Measurements from ENCODE around the gene SETD3.

SETD3 gene

GRCh38 chr14:99422228-99423010, 58.2 kb downstream of the SETD3 start:
- TF ChIP-seq GATA3 (IDR thresholded peaks at IDR 0.05; ENCODE audit: low read depth, low read length) (no peak), GATA2 (IDR thresholded peaks at IDR 0.05; ENCODE audit: low read depth, low read length) (no peak)

GRCh38 chr14:99420711-99421110, 59.9 kb downstream of the SETD3 start:
- TF ChIP-seq GATA3 (IDR thresholded peaks at IDR 0.05; ENCODE audit: low read depth, low read length) (no peak), GATA2 (IDR thresholded peaks at IDR 0.05; ENCODE audit: low read depth, low read length) (no peak)

- TF ChIP-seq GATA3 (IDR thresholded peaks at IDR 0.05; ENCODE audit: low read depth, low read length) (no peak), GATA2 (IDR thresholded peaks at IDR 0.05; ENCODE audit: low read depth, low read length) (peak; percentile 42; the same call in 1 of the 2 replicates)
Observed at GRCh38 chr14:99419905-99420304, 60.8 kb downstream of the SETD3 start.

- TF ChIP-seq GATA3 (IDR thresholded peaks at IDR 0.05; ENCODE audit: low read depth, low read length), result no peak
- TF ChIP-seq GATA2 (IDR thresholded peaks at IDR 0.05; ENCODE audit: low read depth, low read length), result no peak
Observed at GRCh38 chr14:99418242-99418641, 62.4 kb downstream of the SETD3 start.

GRCh38 chr14:99416909-99417308, 63.8 kb downstream of the SETD3 start:
- TF ChIP-seq GATA2 (IDR thresholded peaks at IDR 0.05; ENCODE audit: low read depth, low read length) (no peak), GATA3 (IDR thresholded peaks at IDR 0.05; ENCODE audit: low read depth, low read length) (no peak)

- TF ChIP-seq GATA3 (IDR thresholded peaks at IDR 0.05; ENCODE audit: low read depth, low read length), result no peak
- TF ChIP-seq GATA2 (IDR thresholded peaks at IDR 0.05; ENCODE audit: low read depth, low read length), result no peak
Observed at GRCh38 chr14:99415496-99416281, 65.0 kb downstream of the SETD3 start.

GRCh38 chr14:99413911-99414310, 66.7 kb downstream of the SETD3 start:
- TF ChIP-seq GATA3 (IDR thresholded peaks at IDR 0.05; ENCODE audit: low read depth, low read length) (no peak), GATA2 (IDR thresholded peaks at IDR 0.05; ENCODE audit: low read depth, low read length) (no peak)

GRCh38 chr14:99413172-99413571, 67.5 kb downstream of the SETD3 start:
- TF ChIP-seq GATA3 (IDR thresholded peaks at IDR 0.05; ENCODE audit: low read depth, low read length) (no peak), GATA2 (IDR thresholded peaks at IDR 0.05; ENCODE audit: low read depth, low read length) (no peak)

- TF ChIP-seq GATA2 (IDR thresholded peaks at IDR 0.05; ENCODE audit: low read depth, low read length), result no peak
- TF ChIP-seq GATA3 (IDR thresholded peaks at IDR 0.05; ENCODE audit: low read depth, low read length), result no peak
Observed at GRCh38 chr14:99412117-99413061, 68.3 kb downstream of the SETD3 start.

GRCh38 chr14:99410019-99410418, 70.6 kb downstream of the SETD3 start:
- TF ChIP-seq GATA2 (IDR thresholded peaks at IDR 0.05; ENCODE audit: low read depth, low read length) (no peak), GATA3 (IDR thresholded peaks at IDR 0.05; ENCODE audit: low read depth, low read length) (no peak)

GRCh38 chr14:99408971-99409289, 71.7 kb downstream of the SETD3 start:
- TF ChIP-seq GATA2 (IDR thresholded peaks at IDR 0.05; ENCODE audit: low read depth, low read length) (no peak), GATA3 (IDR thresholded peaks at IDR 0.05; ENCODE audit: low read depth, low read length) (no peak)

- no peak for TF ChIP-seq GATA2 (IDR thresholded peaks at IDR 0.05; ENCODE audit: low read depth, low read length)
- TF ChIP-seq GATA3 (IDR thresholded peaks at IDR 0.05; ENCODE audit: low read depth, low read length), result no peak
Observed at GRCh38 chr14:99408286-99408970, 72.2 kb downstream of the SETD3 start.

- TF ChIP-seq GATA3 (IDR thresholded peaks at IDR 0.05; ENCODE audit: low read depth, low read length), result no peak
- no peak for TF ChIP-seq GATA2 (IDR thresholded peaks at IDR 0.05; ENCODE audit: low read depth, low read length)
Observed at GRCh38 chr14:99407416-99407815, 73.2 kb downstream of the SETD3 start.

All from SH-SY5Y (cell line).